GM10248 (cell line): ENCODE measurements around the gene FAM110A.

Experiments
- CTCF ChIA-PET: fragments of 300-600 bp; sonication (Branson Sonifier 250); formaldehyde crosslinking; extraction: SDS; loops from one replicate; lab custom pipeline; 2021; ENCODE audit warnings: antibody characterized with exemption; lab: Yijun Ruan, JAX
- POLR2A ChIA-PET: fragments of 350-650 bp; sonication (Branson Sonifier 250); formaldehyde crosslinking; extraction: SDS; loops from one replicate; lab custom pipeline; 2020; ENCODE audit warnings: antibody characterized with exemption; lab: Yijun Ruan, JAX
- DNase-seq: peaks from one replicate; pipeline ENCODE4 v3.0.0; 2012; ENCODE audit errors: extremely low spot score
- CTCF ChIP-seq: IDR thresholded peaks from 2 replicates; pipeline ENCODE4 v1.5.1; 2012; ENCODE audit warnings: mild to moderate bottlenecking, low read depth; ENCODE audit errors: extremely low read depth, missing control alignments, control extremely low read depth

Gene FAM110A

GRCh38 chr20:818001-818664 is 15.4 kb upstream of the FAM110A start:
- ChIA-PET CTCF (interaction anchor here (0.7 to 8.4 kb wide), 15 partner anchors 13 to 393 kb away, joined by 3 to 231 read pairs (median 4); partner anchors contain the start of gene FAM110A), POLR2A (interaction anchor here (0.6 kb wide), 1 partner anchor 301 kb away, joined by 3 read pairs; no protein-coding TSS in a partner anchor)
- no peak for DNase-seq
- no peak for TF ChIP-seq CTCF

GRCh38 chr20:819680-820322 is 13.7 kb upstream of the FAM110A start:
- peak; percentile 10 for DNase-seq
- CTCF ChIA-PET = interaction anchor here (1.1 to 8.4 kb wide), 4 partner anchors 18 to 153 kb away, joined by 3 to 231 read pairs (median 6); no protein-coding TSS in a partner anchor
- no peak for TF ChIP-seq CTCF
- POLR2A ChIA-PET = no interaction called here

GRCh38 chr20:820323-820953 is 13.1 kb upstream of the FAM110A start:
- ChIA-PET CTCF (interaction anchor here (1.1 to 8.4 kb wide), 3 partner anchors 17 to 152 kb away, joined by 3 to 231 read pairs (median 8); no protein-coding TSS in a partner anchor), POLR2A (no interaction called here)
- no peak for DNase-seq
- TF ChIP-seq CTCF = no peak

- CTCF ChIA-PET = interaction anchor here (1.3 to 2.6 kb wide), 2 partner anchors 13 to 135 kb away, joined by 3 to 9 read pairs; partner anchors contain the start of gene FAM110A
- DNase-seq = no peak
- POLR2A ChIA-PET = no interaction called here
- TF ChIP-seq CTCF = no peak
Observed at GRCh38 chr20:821046-821730, 12.3 kb upstream of the FAM110A start.

GRCh38 chr20:821731-822065 is 11.8 kb upstream of the FAM110A start:
- ChIA-PET POLR2A (interaction anchor here (0.7 kb wide), 1 partner anchor 108 kb away, joined by 4 read pairs; no protein-coding TSS in a partner anchor), CTCF (interaction anchor here (1.3 to 2.6 kb wide), 2 partner anchors 12 to 134 kb away, joined by 3 to 9 read pairs; partner anchors contain the start of gene FAM110A)
- DNase-seq = no peak
- TF ChIP-seq CTCF = no peak
